GM12872 (cell line): ENCODE results near the gene MAP7D1.

Experiments
- CTCF ChIP-seq: IDR thresholded peaks from 3 replicates; pipeline ENCODE4 v1.5.1; 2011; ENCODE audit warnings: low read depth, mild to moderate bottlenecking, low read length, moderate library complexity; ENCODE audit not compliant: insufficient read depth

The MAP7D1 gene

GRCh38 chr1:36128905-36129206, 27.1 kb upstream of the MAP7D1 start:
- no peak for TF ChIP-seq CTCF

GRCh38 chr1:36132029-36132428, 23.9 kb upstream of the MAP7D1 start:
- no peak for TF ChIP-seq CTCF

GRCh38 chr1:36133484-36133883, 22.5 kb upstream of the MAP7D1 start:
- TF ChIP-seq CTCF = no peak

GRCh38 chr1:36134031-36134430, 21.9 kb upstream of the MAP7D1 start:
- no peak for TF ChIP-seq CTCF

DNA sequence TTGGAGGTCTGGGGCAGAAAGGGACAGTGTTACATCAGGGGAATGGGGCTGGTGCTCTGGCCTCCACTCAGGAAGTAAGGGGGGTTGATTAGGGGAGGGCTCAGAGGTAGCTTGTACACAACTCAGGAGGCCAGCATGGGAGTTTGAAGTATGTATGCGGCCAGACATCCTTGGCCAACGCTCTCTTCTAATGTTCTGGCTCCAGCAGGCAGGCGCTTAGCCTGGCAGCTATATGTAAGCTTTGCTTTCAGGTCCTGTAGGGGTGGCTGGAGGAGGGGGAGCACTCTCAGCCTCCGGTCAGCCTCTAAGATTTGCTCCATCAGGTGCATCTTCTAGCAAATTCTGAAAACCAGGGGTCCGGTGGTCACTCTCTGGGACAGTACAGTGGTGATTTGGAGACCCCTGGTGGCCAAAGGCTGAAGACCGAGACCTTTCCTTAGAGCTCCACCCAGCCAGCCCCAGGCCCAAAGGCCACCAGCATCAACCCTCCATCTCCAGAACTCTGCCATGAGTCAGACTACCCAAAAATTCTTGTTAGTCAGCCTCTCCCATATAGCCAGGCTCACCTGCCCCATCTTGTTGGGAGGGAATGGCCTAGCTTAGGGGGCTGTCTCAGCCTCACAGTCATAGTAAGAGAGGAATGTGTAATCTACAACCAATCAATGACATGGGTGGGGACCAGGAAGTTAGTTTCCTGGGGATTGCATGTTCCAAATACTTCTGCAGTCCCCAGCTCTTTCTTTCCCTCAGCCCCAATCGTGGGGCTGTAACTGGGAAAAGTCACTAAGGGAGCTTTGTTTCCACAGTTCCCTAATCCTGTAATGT, 21.2 kb upstream of the MAP7D1 start:
- TF ChIP-seq CTCF = peak; percentile 83

GRCh38 chr1:36135330-36135667, 20.7 kb upstream of the MAP7D1 start:
- TF ChIP-seq CTCF = no peak

- no peak for TF ChIP-seq CTCF
Measured at GRCh38 chr1:36135796-36136195, 20.2 kb upstream of the MAP7D1 start.
